Upper lobe of left lung (tissue), 4 donors: Measurements from ENCODE around the gene NPC1.

Experiments
- CTCF ChIP-seq, 6 experiments: fragments of 450-650 bp in 4 of 6; fragments of 200-600 bp in 2 of 6; sonication (generic) in 2 of 6; IDR thresholded peaks; one replicate each; pipeline ENCODE4 v1.5.1; 2016 to 2019; ENCODE audit warnings: antibody characterized with exemption in 6 of 6
- EP300 ChIP-seq, 4 donors: sonication (generic); formaldehyde crosslinking; IDR thresholded peaks; one replicate each; pipeline ENCODE4 v1.5.1; 2017; ENCODE audit warnings: antibody characterized with exemption in 4 of 4, control low read depth in 2 of 4
- POLR2A ChIP-seq, 4 donors: fragments of 450-650 bp; IDR thresholded peaks; one replicate each; pipeline ENCODE4 v1.5.1; 2016 to 2017; ENCODE audit warnings: antibody characterized with exemption in 4 of 4, mild to moderate bottlenecking in 2 of 4
- POLR2AphosphoS5 ChIP-seq, 2 donors: sonication (generic); formaldehyde crosslinking; IDR thresholded peaks; one replicate each; pipeline ENCODE4 v1.5.1; 2017; ENCODE audit warnings: antibody characterized with exemption in 2 of 2

- TF ChIP-seq CTCF (IDR thresholded peaks at IDR 0.05) (no peak), EP300 (IDR thresholded peaks at IDR 0.05) (no peak), POLR2A (IDR thresholded peaks at IDR 0.05) (no peak), POLR2AphosphoS5 (IDR thresholded peaks at IDR 0.05) (no peak)
Observed at GRCh38 chr18:23560186-23560585, 26.1 kb downstream of the NPC1 start.
